ENCODE data around the gene RGSL1.

- TF ChIP-seq POLR2A (IDR thresholded peaks at IDR 0.05; ENCODE audit: low read depth, low read length) (no peak), POLR2AphosphoS5 (IDR thresholded peaks at IDR 0.05; ENCODE audit: low read depth, low read length) (no peak), TAF1 (IDR thresholded peaks at IDR 0.05; ENCODE audit: low read depth, low read length) (no peak), PAX5 (IDR thresholded peaks at IDR 0.05; ENCODE audit: insufficient read depth, low read length, severe bottlenecking) (no peak), POU2F2 (IDR thresholded peaks at IDR 0.05; ENCODE audit: low read depth, low read length) (no peak)
Measured at GRCh38 chr1:182584746-182585145, 134.8 kb downstream of the RGSL1 start.
